ENCODE measurements around the gene ZIC2. TPM values are rescaled to one million over a fixed set of nuclear protein-coding genes. Genes with fewer than 3 reads are reported as not detected.
A peak's percentile ranks its signal among the peaks of the same experiment; 100 is the strongest.

Gene ZIC2
- total RNA-seq, 6 donors from 2014 or later: 0.69 to 0.84 TPM; not detected in 4

DNA sequence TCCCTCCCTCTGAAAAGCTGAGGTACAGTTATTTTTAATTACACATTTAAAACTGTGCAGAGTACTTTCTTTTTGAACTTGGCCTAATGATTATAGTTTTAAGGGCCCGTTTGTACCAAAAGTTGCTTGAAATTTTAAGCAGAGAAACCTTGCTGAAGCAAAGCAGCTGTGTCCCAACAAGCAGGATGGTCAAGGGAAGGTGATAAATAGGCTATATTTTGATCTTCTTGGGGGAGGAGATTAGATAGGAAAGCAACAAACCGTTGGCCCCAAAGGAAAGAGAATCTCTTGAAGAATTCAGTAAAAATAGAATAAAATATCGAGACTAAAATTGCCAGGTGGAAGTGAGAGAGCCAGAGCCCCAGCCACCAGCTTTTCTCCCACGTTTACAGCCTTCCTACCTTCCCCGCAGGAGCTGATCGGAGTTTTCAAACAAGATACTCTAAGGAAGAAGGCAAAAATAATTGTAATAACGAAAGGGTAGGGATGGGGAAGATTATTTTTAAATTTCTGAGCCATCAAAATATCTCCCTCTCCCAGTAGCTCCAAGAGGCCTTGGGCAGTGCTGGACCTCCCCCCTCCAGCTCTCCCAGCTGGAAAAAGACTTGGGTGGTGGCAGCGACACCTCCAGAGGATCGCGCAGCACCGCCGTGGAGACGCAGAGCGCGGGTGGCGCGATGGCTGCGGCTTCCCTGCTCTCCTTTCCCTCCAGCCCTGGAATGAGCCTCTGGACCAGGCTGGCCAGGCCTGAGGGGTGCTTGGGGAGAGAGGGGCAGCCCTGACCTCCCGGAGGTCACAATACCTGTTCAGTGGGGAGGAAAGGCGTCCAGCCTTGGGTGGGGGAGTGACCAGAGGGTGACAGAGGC is 5.8 kb downstream of the ZIC2 start:
- ATAC-seq (ENCODE audit: low FRiP score in 2 of 2) (no peak), DNase-seq (peak in 1 of 2 donors; percentile 61)
- Histone ChIP-seq H3K9me3 (peaks cover 0 to 3% (median 0%) of the 10 kb centered on the region in 4 donors), H3K36me3 (no peaks in the 10 kb centered on the region), H3K4me3 (no peak overlapping the region), H3K27ac (no peak overlapping the region), H3K27me3 (peaks cover 8 to 96% (median 70%) of the 10 kb centered on the region in 4 donors), H3K4me1 (peaks cover 3 to 44% (median 6%) of the 10 kb centered on the region in 4 donors)
- TF ChIP-seq POLR2A (IDR thresholded peaks at IDR 0.05) (no peak), POLR2AphosphoS5 (IDR thresholded peaks at IDR 0.05) (no peak)
- WGBS, 2 donors: 11 to 13% methylated on average over 12 to 20 of the region's 20 CpGs

- TF ChIP-seq EP300 (IDR thresholded peaks at IDR 0.05): no peak
- no peak for TF ChIP-seq CTCF (IDR thresholded peaks at IDR 0.05)
- no peak for TF ChIP-seq POLR2A (IDR thresholded peaks at IDR 0.05)
- TF ChIP-seq POLR2AphosphoS5 (IDR thresholded peaks at IDR 0.05): no peak
- DNase-seq: peak in 1 of 2 donors; percentile 64
- H3K27me3 ChIP-seq: peaks cover 8 to 94% (median 61%) of the 10 kb centered on the region in 4 donors
- peaks cover 0 to 34% (median 3%) of the 10 kb centered on the region in 4 donors for H3K4me1 ChIP-seq
- no peaks in the 10 kb centered on the region for H3K36me3 ChIP-seq
- WGBS, 2 donors: 12% methylated on average over 18 to 29 of the region's 43 CpGs
- H3K27ac ChIP-seq: no peak overlapping the region
- peaks cover 0 to 3% (median 0%) of the 10 kb centered on the region in 4 donors for H3K9me3 ChIP-seq
- ATAC-seq (ENCODE audit: low FRiP score in 2 of 2): no peak
- no peak overlapping the region for H3K4me3 ChIP-seq
Observed at GRCh38 chr13:99988529-99989275, 7.1 kb downstream of the ZIC2 start.

GRCh38 chr13:99989276-99990125 is 7.9 kb downstream of the ZIC2 start:
- Histone ChIP-seq H3K9me3 (no peaks in the 10 kb centered on the region), H3K27me3 (peaks cover 8 to 93% (median 53%) of the 10 kb centered on the region in 4 donors), H3K4me1 (peaks cover 0 to 34% (median 3%) of the 10 kb centered on the region in 4 donors), H3K4me3 (no peak overlapping the region), H3K27ac (no peak overlapping the region), H3K36me3 (no peaks in the 10 kb centered on the region)
- peak in 1 of 2 donors; percentile 66 for DNase-seq
- WGBS, 2 donors: 8 to 11% methylated on average over 21 to 39 of the region's 42 CpGs
- peak; percentile 11 to 28 for ATAC-seq (ENCODE audit: low FRiP score in 2 of 2)
- no peak for TF ChIP-seq EP300 (IDR thresholded peaks at IDR 0.05)
- no peak for TF ChIP-seq POLR2A (IDR thresholded peaks at IDR 0.05)
- TF ChIP-seq POLR2AphosphoS5 (IDR thresholded peaks at IDR 0.05): no peak
- no peak for TF ChIP-seq CTCF (IDR thresholded peaks at IDR 0.05)

GRCh38 chr13:99990126-99990977 is 8.8 kb downstream of the ZIC2 start:
- ATAC-seq (ENCODE audit: low FRiP score in 2 of 2) (peak in 1 of 2 donors; percentile 12), DNase-seq (peak in 1 of 2 donors; percentile 76)
- no peaks in the 10 kb centered on the region for H3K36me3 ChIP-seq
- TF ChIP-seq POLR2A (IDR thresholded peaks at IDR 0.05) (no peak), CTCF (IDR thresholded peaks at IDR 0.05) (no peak), EP300 (IDR thresholded peaks at IDR 0.05) (no peak), POLR2AphosphoS5 (IDR thresholded peaks at IDR 0.05) (no peak)
- H3K9me3 ChIP-seq: peaks cover 0 to 1% (median 0%) of the 10 kb centered on the region in 4 donors
- no peak overlapping the region for H3K4me3 ChIP-seq
- H3K27me3 ChIP-seq: peaks cover 7 to 94% (median 49%) of the 10 kb centered on the region in 4 donors
- 10 to 14% methylated on average over 27 to 42 of the region's 42 CpGs for WGBS, 2 donors
- H3K27ac ChIP-seq: no peak overlapping the region
- H3K4me1 ChIP-seq: peaks cover 0 to 28% (median 3%) of the 10 kb centered on the region in 4 donors
